Measurements from ENCODE around the gene TTC22. TPM values are rescaled to one million over a fixed set of nuclear protein-coding genes. Genes with fewer than 3 reads are reported as not detected.

The TTC22 gene
- total RNA-seq, 4 donors from 2014 or later = 0.10 to 0.24 (median 0.13) TPM; not detected in 1

GRCh38 chr1:54741531-54741930, 59.6 kb downstream of the TTC22 start:
- H3K4me1 ChIP-seq = no peaks in the 10 kb centered on the region
- no peaks in the 10 kb centered on the region for H3K27me3 ChIP-seq
- H3K27ac ChIP-seq = no peak overlapping the region
- ATAC-seq = no peak
- H3K4me3 ChIP-seq = no peak overlapping the region
- peaks cover 0 to 73% of the 10 kb centered on the region in 2 donors for H3K36me3 ChIP-seq
- intact Hi-C loops (cut with DNase I; ENCODE audit: low total_unique reads) = no loop called here
- in situ Hi-C loops (cut with MboI; ENCODE audit: low sequenced_read_pairs in 4 of 4) = no loop called here
- no peak for DNase-seq
- no peaks in the 10 kb centered on the region for H3K9me3 ChIP-seq
- TF ChIP-seq POLR2A (IDR thresholded peaks at IDR 0.05) (no peak), CTCF (IDR thresholded peaks at IDR 0.05 in 4 of 5, conservative IDR thresholded peaks at IDR 0.05 in 1 of 5) (no peak)

- no peak overlapping the region for H3K27ac ChIP-seq
- H3K9me3 ChIP-seq = no peaks in the 10 kb centered on the region
- intact Hi-C loops (cut with DNase I; ENCODE audit: low total_unique reads) = no loop called here
- TF ChIP-seq POLR2A (IDR thresholded peaks at IDR 0.05) (no peak), CTCF (IDR thresholded peaks at IDR 0.05 in 4 of 5, conservative IDR thresholded peaks at IDR 0.05 in 1 of 5) (no peak)
- no peak for DNase-seq
- in situ Hi-C loops (cut with MboI; ENCODE audit: low sequenced_read_pairs in 4 of 4) = no loop called here
- H3K27me3 ChIP-seq = no peaks in the 10 kb centered on the region
- peaks cover 0 to 92% of the 10 kb centered on the region in 2 donors for H3K36me3 ChIP-seq
- H3K4me3 ChIP-seq = no peak overlapping the region
- no peak for ATAC-seq
- H3K4me1 ChIP-seq = no peaks in the 10 kb centered on the region
Observed at GRCh38 chr1:54738244-54738643, 62.9 kb downstream of the TTC22 start.

- no peaks in the 10 kb centered on the region for H3K9me3 ChIP-seq
- DNase-seq (no peak), ATAC-seq (no peak)
- no peaks in the 10 kb centered on the region for H3K4me1 ChIP-seq
- intact Hi-C loops (cut with DNase I; ENCODE audit: low total_unique reads) = no loop called here
- TF ChIP-seq POLR2A (IDR thresholded peaks at IDR 0.05) (no peak), CTCF (IDR thresholded peaks at IDR 0.05 in 4 of 5, conservative IDR thresholded peaks at IDR 0.05 in 1 of 5) (no peak)
- no peak overlapping the region for H3K4me3 ChIP-seq
- in situ Hi-C loops (cut with MboI; ENCODE audit: low sequenced_read_pairs in 4 of 4) = no loop called here
- H3K27me3 ChIP-seq = no peaks in the 10 kb centered on the region
- H3K27ac ChIP-seq = no peak overlapping the region
- H3K36me3 ChIP-seq = peaks cover 0 to 92% of the 10 kb centered on the region in 2 donors
Observed at GRCh38 chr1:54736685-54737084, 64.4 kb downstream of the TTC22 start.

Other genes starting within 250 kb of the TTC22 start
- gene FAM151A, start 177.8 kb downstream of the TTC22 start, total RNA-seq = not detected
- 1 to 10 TPM in 2 of 4 donors, under 1 TPM in 2; 0.42 to 1.3 (median 0.89) TPM for gene MROH7, start 159.5 kb downstream of the TTC22 start, total RNA-seq
- gene TTC4, start 85.5 kb downstream of the TTC22 start, total RNA-seq = 10 to 100 TPM; 26.7 to 44.3 (median 31.4) TPM
- 1 to 10 TPM; 4.7 to 8.4 (median 4.9) TPM for gene PARS2, start 36.8 kb downstream of the TTC22 start, total RNA-seq
- 100 to 1,000 TPM; 155 to 362 (median 207) TPM for gene DHCR24, start 85.9 kb upstream of the TTC22 start, total RNA-seq
- gene TMEM61, start 179.3 kb upstream of the TTC22 start, total RNA-seq = under 1 TPM in 1 of 4 donors, not detected in 3; 0.58 TPM
- not detected for gene BSND, start 197.6 kb upstream of the TTC22 start, total RNA-seq
- under 1 TPM in 1 of 4 donors, not detected in 3; 0.07 TPM for gene PCSK9, start 238.2 kb upstream of the TTC22 start, total RNA-seq